Gastrocnemius medialis (tissue), 4 donors: ENCODE measurements around the gene S100PBP. TPM values are rescaled to one million over a fixed set of nuclear protein-coding genes. Genes with fewer than 3 reads are reported as not detected.
A peak's percentile ranks its signal among the peaks of the same experiment; 100 is the strongest.

Experiments used
- ATAC-seq, 2 donors: fragments of 150-250 bp; one replicate each; pipeline ENCODE4 v1.9.1; 2016
- DNase-seq, 2 donors: peaks; one replicate each; pipeline ENCODE4 v3.0.0-alpha.2; 2019
- H3K27ac ChIP-seq, 4 donors: fragments of 200-600 bp; sonication (generic); 1 replicate in 1 of 4; 2 replicates in 3 of 4; pipeline ENCODE4 v1.5.1; 2016 to 2018; ENCODE audit warnings: mild to moderate bottlenecking in 2 of 4, moderate library complexity in 1 of 4
- H3K27me3 ChIP-seq, 3 donors: fragments of 200-600 bp; sonication (generic) in 2 of 3; 1 replicate in 1 of 3; 2 replicates in 2 of 3; pipeline versions ENCODE4 v1.5.1 to v1.6.0; 2016 to 2019; ENCODE audit warnings: mild to moderate bottlenecking in 1 of 3, moderate library complexity in 1 of 3
- H3K36me3 ChIP-seq, 2 donors: fragments of 200-600 bp; sonication (generic) in 1 of 2; one replicate each; pipeline ENCODE4 v1.5.1; 2017 to 2018
- H3K4me1 ChIP-seq, 2 donors: fragments of 200-600 bp; sonication (generic) in 1 of 2; one replicate each; pipeline ENCODE4 v1.5.1; 2016 to 2017; ENCODE audit warnings: mild to moderate bottlenecking in 2 of 2
- H3K4me3 ChIP-seq, 4 donors: fragments of 200-600 bp; sonication (generic) in 3 of 4; 1 replicate in 1 of 4; 2 replicates in 3 of 4; pipeline ENCODE4 v1.5.1; 2016 to 2019; ENCODE audit warnings: mild to moderate bottlenecking in 2 of 4
- H3K9me3 ChIP-seq, 3 donors: fragments of 200-600 bp; sonication (generic) in 2 of 3; 1 replicate in 1 of 3; 2 replicates in 2 of 3; pipeline ENCODE4 v1.5.1; 2016 to 2019
- POLR2A ChIP-seq, 2 donors: fragments of 450-650 bp; IDR thresholded peaks; one replicate each; pipeline ENCODE4 v1.6.1; 2017; ENCODE audit warnings: antibody characterized with exemption in 2 of 2, mild to moderate bottlenecking in 2 of 2, moderate library complexity in 2 of 2
- in situ Hi-C, 4 donors: fragments of 200-750 bp; cut with MboI; loops; one replicate each; pipeline versions ENCODE4 v1.15.0 to v1.8.0; 2017; ENCODE audit warnings: low sequenced_read_pairs in 4 of 4
- intact Hi-C: fragments of 100-400 bp; cut with DNase I; formaldehyde crosslinking; loops from one replicate; pipeline ENCODE4 v1.15.1; 2023; ENCODE audit warnings: low total_unique reads
- total RNA-seq, 4 donors: library from RNA; depleted of rRNA; stranded (reverse); fragments of >200 nt; gene quantifications; one replicate each; pipeline versions ENCODE4 v1.1.0 to v1.2.3, GENCODE V29; 2016
- TF ChIP-seq, protein P1 (sequence below), 5 experiments: fragments of 450-650 bp in 3 of 5; fragments of 200-600 bp in 2 of 5; sonication (generic) in 2 of 5; IDR thresholded peaks in 4 of 5; conservative IDR thresholded peaks in 1 of 5; 1 replicate in 4 of 5; 2 replicates in 1 of 5; pipeline ENCODE4 v1.5.1; 2016 to 2019; ENCODE audit warnings: antibody characterized with exemption in 5 of 5, mild to moderate bottlenecking in 3 of 5, moderate library complexity in 3 of 5

Gene S100PBP
- total RNA-seq, 4 donors from 2014 or later, result 4.9 to 11.5 (median 9.9) TPM

DNA sequence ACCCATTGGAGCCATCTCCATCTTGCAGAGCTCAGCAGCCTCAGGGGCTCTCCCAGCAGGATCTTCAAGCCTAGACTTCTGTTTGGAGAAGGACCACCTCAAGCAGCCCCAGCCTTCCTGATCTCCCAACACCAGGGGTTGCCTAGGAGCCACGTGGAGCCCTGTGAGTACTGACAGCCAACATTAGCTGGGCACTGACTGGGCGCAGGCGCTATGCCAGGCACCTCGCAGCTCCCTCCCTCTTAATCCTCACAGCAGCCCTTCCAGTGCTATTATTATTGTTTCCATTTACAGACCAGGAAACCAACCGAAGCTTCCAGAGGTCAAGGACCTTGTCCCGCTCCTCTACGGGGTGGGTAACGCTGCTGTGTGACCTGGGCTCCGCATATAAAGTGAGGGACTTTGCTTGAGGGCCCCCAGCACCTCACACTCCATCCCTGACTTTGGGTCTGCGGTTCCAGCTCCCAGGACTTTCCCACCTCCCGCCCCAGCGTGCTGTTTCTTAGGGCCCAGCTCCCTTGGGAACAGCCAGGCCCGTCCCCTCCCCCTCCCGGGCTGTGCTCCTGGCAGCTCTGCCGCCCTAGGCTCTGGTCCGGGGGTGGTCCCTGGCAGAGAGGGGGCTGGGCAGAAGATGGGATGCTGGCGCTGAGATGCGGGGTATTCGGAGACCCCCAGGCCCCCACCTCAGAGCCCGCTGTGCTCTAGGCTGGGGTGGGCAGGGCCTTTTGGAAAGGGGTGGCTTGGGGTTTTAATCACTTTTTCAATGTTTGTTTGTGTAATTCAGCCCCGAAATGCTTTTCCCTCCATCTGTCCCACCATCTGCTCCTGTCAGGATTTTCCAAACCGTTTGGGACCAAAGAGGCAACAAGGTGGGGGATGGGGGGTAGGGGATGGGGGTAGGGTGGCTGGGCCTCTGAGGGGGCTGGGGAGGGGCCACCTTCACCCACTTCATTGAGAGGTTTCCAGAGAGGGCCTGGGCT is 64.7 kb downstream of the S100PBP start:
- H3K4me3 ChIP-seq, result peak overlapping the region in 3 of 4 donors; percentile 11 to 25 (median 14)
- no peaks in the 10 kb centered on the region for H3K9me3 ChIP-seq
- peaks cover 7 to 16% (median 15%) of the 10 kb centered on the region in 3 donors for H3K27me3 ChIP-seq
- peak; percentile 67 to 68 for ATAC-seq
- no peaks in the 10 kb centered on the region for H3K36me3 ChIP-seq
- H3K4me1 ChIP-seq, result peaks cover 11 to 17% of the 10 kb centered on the region in 2 donors
- intact Hi-C loops (no loop called here), in situ Hi-C loops (no loop called here)
- peak overlapping the region in 3 of 4 donors; percentile 12 to 49 (median 23) for H3K27ac ChIP-seq
- TF ChIP-seq, protein P1, sequence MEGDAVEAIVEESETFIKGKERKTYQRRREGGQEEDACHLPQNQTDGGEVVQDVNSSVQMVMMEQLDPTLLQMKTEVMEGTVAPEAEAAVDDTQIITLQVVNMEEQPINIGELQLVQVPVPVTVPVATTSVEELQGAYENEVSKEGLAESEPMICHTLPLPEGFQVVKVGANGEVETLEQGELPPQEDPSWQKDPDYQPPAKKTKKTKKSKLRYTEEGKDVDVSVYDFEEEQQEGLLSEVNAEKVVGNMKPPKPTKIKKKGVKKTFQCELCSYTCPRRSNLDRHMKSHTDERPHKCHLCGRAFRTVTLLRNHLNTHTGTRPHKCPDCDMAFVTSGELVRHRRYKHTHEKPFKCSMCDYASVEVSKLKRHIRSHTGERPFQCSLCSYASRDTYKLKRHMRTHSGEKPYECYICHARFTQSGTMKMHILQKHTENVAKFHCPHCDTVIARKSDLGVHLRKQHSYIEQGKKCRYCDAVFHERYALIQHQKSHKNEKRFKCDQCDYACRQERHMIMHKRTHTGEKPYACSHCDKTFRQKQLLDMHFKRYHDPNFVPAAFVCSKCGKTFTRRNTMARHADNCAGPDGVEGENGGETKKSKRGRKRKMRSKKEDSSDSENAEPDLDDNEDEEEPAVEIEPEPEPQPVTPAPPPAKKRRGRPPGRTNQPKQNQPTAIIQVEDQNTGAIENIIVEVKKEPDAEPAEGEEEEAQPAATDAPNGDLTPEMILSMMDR (IDR thresholded peaks at IDR 0.05 in 4 of 5, conservative IDR thresholded peaks at IDR 0.05 in 1 of 5), result no peak
- no peak for TF ChIP-seq POLR2A (IDR thresholded peaks at IDR 0.05)
- peak in 1 of 2 donors; percentile 47 for DNase-seq

DNA sequence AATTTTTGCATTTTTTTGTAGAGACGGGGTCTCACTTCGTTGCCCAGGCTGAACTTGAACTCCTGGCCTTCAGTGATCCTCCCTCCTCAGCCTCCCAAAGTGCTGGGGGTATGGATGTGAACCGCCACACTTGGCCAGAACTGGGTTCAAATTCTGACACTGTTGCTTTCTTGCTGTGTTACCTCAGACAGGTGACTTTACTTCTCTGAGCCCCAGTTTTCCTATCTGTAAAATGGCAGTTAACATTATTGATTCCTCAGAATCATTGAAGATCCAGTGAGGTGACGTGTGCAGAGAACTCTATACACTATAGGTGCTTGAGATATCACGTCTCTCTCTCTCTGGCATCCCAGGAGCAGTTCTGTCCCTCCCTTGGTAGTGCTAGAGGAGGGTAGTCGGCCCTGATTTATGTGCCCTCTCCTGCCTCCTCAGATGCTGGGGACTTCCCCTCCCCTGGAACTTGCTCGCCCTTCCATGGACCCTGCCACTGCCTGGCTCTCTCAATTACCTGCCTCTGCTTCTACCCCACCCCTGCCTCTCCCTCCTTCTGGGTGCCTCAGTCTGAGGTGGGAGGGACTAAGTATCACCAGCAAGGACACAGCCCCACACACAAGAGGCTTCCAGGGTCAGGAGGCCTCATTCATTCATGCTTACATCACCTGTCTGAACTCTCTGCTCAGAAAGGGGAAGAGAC is 66.0 kb downstream of the S100PBP start:
- H3K27me3 ChIP-seq, result peaks cover 15 to 25% (median 22%) of the 10 kb centered on the region in 3 donors
- in situ Hi-C loops, result no loop called here

DNA sequence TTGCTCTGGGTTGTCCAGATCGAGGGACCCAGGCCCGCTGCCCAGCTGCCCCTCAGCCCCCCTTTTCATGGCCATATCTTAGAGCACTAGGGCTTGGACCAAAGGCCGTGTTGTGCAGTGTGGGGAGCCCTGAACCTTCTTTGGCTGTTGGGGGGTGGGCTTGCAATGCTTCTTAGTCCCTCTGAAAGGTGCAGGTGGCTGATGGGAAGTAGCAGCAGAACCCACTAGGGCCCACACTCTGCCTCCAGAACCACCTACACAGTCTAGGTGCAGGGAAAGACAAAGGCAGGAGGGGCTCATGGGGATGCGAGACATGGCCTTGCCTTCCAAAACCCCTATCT is 66.5 kb downstream of the S100PBP start:
- DNase-seq (no peak), ATAC-seq (no peak)
- Histone ChIP-seq H3K4me3 (no peak overlapping the region), H3K27me3 (peaks cover 17 to 25% (median 22%) of the 10 kb centered on the region in 3 donors), H3K27ac (no peak overlapping the region), H3K36me3 (no peaks in the 10 kb centered on the region), H3K4me1 (peaks cover 11 to 14% of the 10 kb centered on the region in 2 donors), H3K9me3 (no peaks in the 10 kb centered on the region)
- TF ChIP-seq, protein P1 (IDR thresholded peaks at IDR 0.05 in 4 of 5, conservative IDR thresholded peaks at IDR 0.05 in 1 of 5), result no peak
- no peak for TF ChIP-seq POLR2A (IDR thresholded peaks at IDR 0.05)
- in situ Hi-C loops, result no loop called here
- intact Hi-C loops, result no loop called here

More for the DNA sequence above, 66.0 kb downstream of the S100PBP start:
- no peak overlapping the region for H3K27ac ChIP-seq
- DNase-seq, result no peak
- H3K4me3 ChIP-seq, result no peak overlapping the region
- no peaks in the 10 kb centered on the region for H3K9me3 ChIP-seq
- intact Hi-C loops, result no loop called here
- H3K4me1 ChIP-seq, result peaks cover 11 to 14% of the 10 kb centered on the region in 2 donors
- ATAC-seq, result no peak
- H3K36me3 ChIP-seq, result no peaks in the 10 kb centered on the region
- TF ChIP-seq POLR2A (IDR thresholded peaks at IDR 0.05), result no peak
- TF ChIP-seq, protein P1 (IDR thresholded peaks at IDR 0.05 in 4 of 5, conservative IDR thresholded peaks at IDR 0.05 in 1 of 5), result no peak

DNA sequence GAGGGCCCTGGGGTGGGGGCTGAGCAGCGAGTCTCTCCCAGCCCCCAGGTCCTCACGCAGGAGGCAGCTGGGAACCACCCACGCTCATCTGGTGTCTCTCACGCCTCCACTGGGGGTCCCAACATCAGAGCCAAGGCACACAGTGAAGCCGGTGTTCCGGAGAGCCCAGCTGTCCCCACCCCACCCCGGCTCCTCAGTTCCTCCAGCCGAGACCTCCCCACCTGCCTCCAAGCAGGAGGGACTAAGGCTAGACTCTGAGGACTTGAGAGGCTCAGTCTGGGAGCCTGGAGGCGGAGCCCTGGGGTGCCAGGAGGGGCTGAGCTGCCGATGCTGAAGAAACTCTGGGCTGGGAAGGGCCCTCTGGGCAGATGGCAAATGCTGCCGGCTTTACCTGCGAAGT is 67.3 kb downstream of the S100PBP start:
- peaks cover 17 to 25% (median 22%) of the 10 kb centered on the region in 3 donors for H3K27me3 ChIP-seq
- no peak overlapping the region for H3K4me3 ChIP-seq
- H3K27ac ChIP-seq, result no peak overlapping the region
- H3K9me3 ChIP-seq, result no peaks in the 10 kb centered on the region
- DNase-seq, result no peak
- no peak for TF ChIP-seq POLR2A (IDR thresholded peaks at IDR 0.05)
- TF ChIP-seq, protein P1 (IDR thresholded peaks at IDR 0.05 in 4 of 5, conservative IDR thresholded peaks at IDR 0.05 in 1 of 5), result no peak
- no peaks in the 10 kb centered on the region for H3K36me3 ChIP-seq
- peaks cover 11 to 14% of the 10 kb centered on the region in 2 donors for H3K4me1 ChIP-seq
- in situ Hi-C loops, result no loop called here
- ATAC-seq, result no peak
- intact Hi-C loops, result no loop called here
